C4-2B (cell line): ENCODE results near the gene CFDP1.

Experiments used
- ZFX ChIP-seq: fragments of 450-650 bp; IDR thresholded peaks from 2 replicates; pipeline ENCODE4 v1.6.1; 2017
- TF ChIP-seq, protein P1 (sequence below): fragments of 450-650 bp; conservative IDR thresholded peaks from 2 replicates; pipeline ENCODE4 v1.5.1; 2017; ENCODE audit warnings: mild to moderate bottlenecking

DNA sequence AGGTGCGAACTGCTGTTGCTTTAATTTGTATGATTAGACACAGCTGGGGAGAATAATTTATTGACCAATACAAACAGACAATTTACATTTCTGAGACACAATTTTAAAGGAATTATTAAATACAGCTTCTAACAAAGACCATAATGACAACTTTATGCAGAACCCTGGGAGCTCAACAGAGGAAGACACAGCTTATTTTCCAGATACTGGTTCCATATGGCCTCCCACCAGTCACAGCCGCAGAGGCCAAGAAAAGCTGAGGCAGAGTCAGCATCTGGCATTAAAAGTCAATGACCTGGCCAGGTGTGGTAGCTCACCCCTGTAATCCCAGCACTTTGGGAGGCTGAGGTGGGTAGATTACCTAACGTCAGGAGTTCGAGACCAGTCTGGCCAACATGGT, 115.8 kb downstream of the CFDP1 start:
- TF ChIP-seq ZFX = no peak
- TF ChIP-seq, protein P1, sequence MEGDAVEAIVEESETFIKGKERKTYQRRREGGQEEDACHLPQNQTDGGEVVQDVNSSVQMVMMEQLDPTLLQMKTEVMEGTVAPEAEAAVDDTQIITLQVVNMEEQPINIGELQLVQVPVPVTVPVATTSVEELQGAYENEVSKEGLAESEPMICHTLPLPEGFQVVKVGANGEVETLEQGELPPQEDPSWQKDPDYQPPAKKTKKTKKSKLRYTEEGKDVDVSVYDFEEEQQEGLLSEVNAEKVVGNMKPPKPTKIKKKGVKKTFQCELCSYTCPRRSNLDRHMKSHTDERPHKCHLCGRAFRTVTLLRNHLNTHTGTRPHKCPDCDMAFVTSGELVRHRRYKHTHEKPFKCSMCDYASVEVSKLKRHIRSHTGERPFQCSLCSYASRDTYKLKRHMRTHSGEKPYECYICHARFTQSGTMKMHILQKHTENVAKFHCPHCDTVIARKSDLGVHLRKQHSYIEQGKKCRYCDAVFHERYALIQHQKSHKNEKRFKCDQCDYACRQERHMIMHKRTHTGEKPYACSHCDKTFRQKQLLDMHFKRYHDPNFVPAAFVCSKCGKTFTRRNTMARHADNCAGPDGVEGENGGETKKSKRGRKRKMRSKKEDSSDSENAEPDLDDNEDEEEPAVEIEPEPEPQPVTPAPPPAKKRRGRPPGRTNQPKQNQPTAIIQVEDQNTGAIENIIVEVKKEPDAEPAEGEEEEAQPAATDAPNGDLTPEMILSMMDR = no peak
